Endodermal cell (in vitro differentiated cells): ENCODE measurements around the gene NOM1. TPM values are rescaled to one million over a fixed set of nuclear protein-coding genes. Genes with fewer than 3 reads are reported as not detected.

Source experiments
- DNase-seq: peaks from one replicate; pipeline ENCODE4 v3.0.0-alpha.2; 2017
- H3K27ac ChIP-seq: 2 replicates; pipeline ENCODE4 v1.5.1; 2013; ENCODE audit warnings: mild to moderate bottlenecking, low read depth, low read length, moderate library complexity
- H3K27me3 ChIP-seq: 2 replicates; pipeline ENCODE4 v1.6.1; 2013; ENCODE audit warnings: mild to moderate bottlenecking, low read length, moderate library complexity; ENCODE audit not compliant: insufficient read depth, control insufficient read depth, poor library complexity, severe bottlenecking
- H3K36me3 ChIP-seq: 2 replicates; pipeline ENCODE4 v1.7.0; 2013; ENCODE audit warnings: mild to moderate bottlenecking, low read length, moderate library complexity; ENCODE audit not compliant: control insufficient read depth, insufficient read depth
- H3K4me1 ChIP-seq: one replicate; pipeline ENCODE4 v1.7.0; 2013; ENCODE audit warnings: low read length; ENCODE audit not compliant: control insufficient read depth, insufficient read depth
- H3K4me3 ChIP-seq: 2 replicates; pipeline ENCODE4 v1.5.1; 2013; ENCODE audit warnings: mild to moderate bottlenecking, low read length, moderate library complexity
- H3K9ac ChIP-seq: 2 replicates; pipeline ENCODE4 v1.6.1; 2013; ENCODE audit warnings: mild to moderate bottlenecking, low read length, moderate library complexity; ENCODE audit not compliant: poor library complexity, severe bottlenecking; ENCODE audit errors: extremely low read depth
- H3K9me3 ChIP-seq: 2 replicates; pipeline ENCODE4 v1.6.1; 2013; ENCODE audit warnings: mild to moderate bottlenecking, low read length, moderate library complexity; ENCODE audit not compliant: control insufficient read depth
- H3K27ac Mint-ChIP-seq: 2 replicates; pipeline ENCODE4 v1.8.0; 2020; ENCODE audit warnings: mixed read lengths
- H3K27me3 Mint-ChIP-seq: 2 replicates; pipeline ENCODE4 v1.8.0; 2021; ENCODE audit warnings: mild to moderate bottlenecking, mixed read lengths; ENCODE audit not compliant: insufficient read depth
- H3K36me3 Mint-ChIP-seq: 2 replicates; pipeline ENCODE4 v1.8.0; 2020; ENCODE audit warnings: low read depth, mixed read lengths
- H3K4me1 Mint-ChIP-seq: 2 replicates; pipeline ENCODE4 v1.8.0; 2020; ENCODE audit warnings: mixed read lengths
- H3K4me3 Mint-ChIP-seq: 2 replicates; pipeline ENCODE4 v1.8.0; 2020; ENCODE audit warnings: mild to moderate bottlenecking, moderate library complexity, mixed read lengths
- H3K9me3 Mint-ChIP-seq: 2 replicates; pipeline ENCODE4 v1.8.0; 2020; ENCODE audit warnings: mild to moderate bottlenecking, mixed read lengths
- CTCF ChIP-seq: fragments of 200-600 bp; sonication (generic); conservative IDR thresholded peaks from 2 replicates; pipeline ENCODE4 v1.5.0; 2021; ENCODE audit warnings: antibody characterized with exemption, mild to moderate bottlenecking
- WGBS, 2 experiments: methylation state at CpG; one replicate each; pipeline versions ENCODE4 v1.1.5 to v1.1.7; 2013; ENCODE audit warnings: missing lambda C conversion rate in 2 of 2, mixed read lengths in 1 of 2; ENCODE audit not compliant: insufficient coverage in 1 of 2, insufficient read length in 1 of 2; 5-methylcytosine and 5-hydroxymethylcytosine counted together
- total RNA-seq, 2 donors: library from RNA; stranded (reverse); fragmentation: NEBNext Ultra II Directional in 1 of 2; extraction: Animal tissue kit (Norgen Biotek cat#: 25700) in 1 of 2; gene quantifications; 2 replicates in 1 of 2; 3 replicates in 1 of 2; pipeline ENCODE4 v1.2.1, GENCODE V29; 2021

The NOM1 gene
- total RNA-seq, 2 donors from 2014 or later, result 22.8 to 27.0 TPM

- Mint-ChIP-seq H3K9me3 (no peaks in the 10 kb centered on the region), H3K27ac (no peak overlapping the region), H3K36me3 (no peaks in the 10 kb centered on the region), H3K27me3 (peaks cover 62% of the 10 kb centered on the region), H3K4me1 (no peaks in the 10 kb centered on the region), H3K4me3 (no peak overlapping the region)
- no peak for DNase-seq
- H3K27me3 ChIP-seq, result peaks cover 29% of the 10 kb centered on the region
- no peak for TF ChIP-seq CTCF
- H3K9me3 ChIP-seq, result no peaks in the 10 kb centered on the region
- no peaks in the 10 kb centered on the region for H3K36me3 ChIP-seq
- WGBS, 2 experiments, result 81 to 86% methylated on average over 29 to 32 of the region's 32 CpGs
- H3K4me3 ChIP-seq, result no peak overlapping the region
- H3K9ac ChIP-seq, result no peak overlapping the region
- no peaks in the 10 kb centered on the region for H3K4me1 ChIP-seq
- no peak overlapping the region for H3K27ac ChIP-seq
These were observed 43.8 kb downstream of the NOM1 start for GRCh38 chr7:156993021-156993924.

- Histone ChIP-seq H3K27me3 (peaks cover 35% of the 10 kb centered on the region), H3K4me3 (no peak overlapping the region), H3K27ac (no peak overlapping the region), H3K9me3 (no peaks in the 10 kb centered on the region), H3K36me3 (no peaks in the 10 kb centered on the region), H3K9ac (no peak overlapping the region), H3K4me1 (no peaks in the 10 kb centered on the region)
- DNase-seq, result no peak
- Mint-ChIP-seq H3K36me3 (no peaks in the 10 kb centered on the region), H3K4me3 (no peak overlapping the region), H3K4me1 (no peaks in the 10 kb centered on the region), H3K27ac (no peak overlapping the region), H3K27me3 (peaks cover 66% of the 10 kb centered on the region), H3K9me3 (no peaks in the 10 kb centered on the region)
- TF ChIP-seq CTCF, result no peak
- 79 to 89% methylated on average over 6 to 10 of the region's 10 CpGs for WGBS, 2 experiments
These were observed 44.4 kb downstream of the NOM1 start for GRCh38 chr7:156993925-156994235.

DNA sequence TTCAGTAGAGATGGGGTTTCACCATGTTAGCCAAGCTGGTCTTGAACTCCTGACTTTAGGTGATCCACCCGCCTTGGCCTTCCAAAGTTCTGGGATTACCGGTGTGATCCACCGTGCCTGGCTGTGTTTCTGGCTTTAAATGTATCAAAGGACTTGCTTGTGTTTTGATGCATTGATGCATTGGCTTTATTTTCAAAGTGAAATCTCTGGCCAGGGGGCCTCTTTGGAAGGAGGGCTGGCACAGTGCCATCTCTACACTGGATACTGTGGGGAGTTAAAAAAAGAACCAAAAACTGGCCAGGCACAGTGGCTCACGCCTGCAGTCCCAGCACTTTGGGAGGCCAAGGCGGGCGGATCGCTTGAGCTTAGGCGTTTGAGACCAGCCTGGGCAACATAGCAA lies 44.9 kb downstream of the NOM1 start:
- TF ChIP-seq CTCF, result no peak
- Histone ChIP-seq H3K27ac (no peak overlapping the region), H3K36me3 (no peaks in the 10 kb centered on the region), H3K9ac (no peak overlapping the region), H3K9me3 (no peaks in the 10 kb centered on the region), H3K27me3 (peaks cover 40% of the 10 kb centered on the region), H3K4me1 (no peaks in the 10 kb centered on the region), H3K4me3 (no peak overlapping the region)
- H3K36me3 Mint-ChIP-seq, result no peaks in the 10 kb centered on the region
- peaks cover 71% of the 10 kb centered on the region for H3K27me3 Mint-ChIP-seq
- H3K9me3 Mint-ChIP-seq, result no peaks in the 10 kb centered on the region
- WGBS, 2 experiments, result 91 to 92% methylated on average over 7 to 8 of the region's 8 CpGs
- H3K4me3 Mint-ChIP-seq, result no peak overlapping the region
- H3K27ac Mint-ChIP-seq, result no peak overlapping the region
- DNase-seq, result no peak
- H3K4me1 Mint-ChIP-seq, result peaks cover 3% of the 10 kb centered on the region
